GM12878 (cell line): ENCODE measurements around the gene ROR2. TPM values are rescaled to one million over a fixed set of nuclear protein-coding genes. Genes with fewer than 3 reads are reported as not detected.

Experiments used
- ATAC-seq: fragments of 200-7000 bp; cut with Tn5 transposase; 3 replicates; pipeline ENCODE4 v1.9.1; 2020; ENCODE audit warnings: mild to moderate bottlenecking, moderate library complexity
- BruUV-seq: library from RNA; stranded (reverse); fragments of 400-500 nt; replicated peaks from 2 replicates; lab custom pipeline; 2021; lab: Mats Ljungman, UMichigan
- CTCF ChIA-PET: fragments of 300-600 bp; sonication (Branson Sonifier 250); formaldehyde crosslinking; extraction: SDS; loops from one replicate; lab custom pipeline; 2021; ENCODE audit warnings: inconsistent platforms; lab: Yijun Ruan, JAX
- POLR2A ChIA-PET: fragments of 350-600 bp; formaldehyde crosslinking; extraction: SDS; loops from one replicate; lab custom pipeline; 2021; ENCODE audit warnings: inconsistent platforms; lab: Charles Lee
- RAD21 ChIA-PET: fragments of 300-600 bp; sonication (Branson Sonifier 250); formaldehyde crosslinking; loops from one replicate; lab custom pipeline; 2023; ENCODE audit warnings: antibody characterized with exemption; ENCODE audit not compliant: unreplicated experiment; lab: Charles Lee
- SMC1A ChIA-PET: fragments of 300-600 bp; sonication (Branson Sonifier 250); formaldehyde crosslinking; loops from one replicate; lab custom pipeline; 2023; ENCODE audit not compliant: unreplicated experiment, uncharacterized antibody; lab: Charles Lee
- DNase-seq: peaks from one replicate; pipeline ENCODE4 v3.0.0-alpha.2; 2011; ENCODE audit warnings: low read depth, low spot score
- FAIRE-seq: peaks from 3 replicates; lab custom pipeline; 2011; peaks lifted over from hg19 to GRCh38; lab: Jason Lieb, UNC
- H2AFZ ChIP-seq: 2 replicates; pipeline ENCODE4 v1.6.0; 2011; ENCODE audit warnings: low read depth, low read length, control low read depth; ENCODE audit not compliant: control insufficient read depth
- H3K27ac ChIP-seq: 2 replicates; pipeline ENCODE4 v1.5.1; 2011; ENCODE audit warnings: control low read depth; ENCODE audit not compliant: control insufficient read depth, insufficient read depth
- H3K27me3 ChIP-seq, 2 experiments: replicated peaks in 1 of 2; 2 replicates each; pipeline versions ENCODE4 v1.6.0 to v1.6.1; 2011; ENCODE audit warnings: low read length in 1 of 2; ENCODE audit not compliant: control insufficient read depth in 2 of 2, insufficient read depth in 2 of 2
- H3K36me3 ChIP-seq, 2 experiments: 2 replicates each; pipeline ENCODE4 v1.5.1; 2011; ENCODE audit warnings: low read length in 1 of 2; ENCODE audit not compliant: control insufficient read depth in 2 of 2, insufficient read depth in 2 of 2
- H3K4me1 ChIP-seq: 2 replicates; pipeline ENCODE4 v1.6.1; 2011; ENCODE audit warnings: mild to moderate bottlenecking, low read length, moderate library complexity, mixed read lengths; ENCODE audit not compliant: control insufficient read depth, insufficient read depth
- H3K4me2 ChIP-seq: 2 replicates; pipeline ENCODE4 v1.6.0; 2011; ENCODE audit warnings: control low read depth; ENCODE audit not compliant: control insufficient read depth, insufficient read depth
- H3K4me3 ChIP-seq: fragments of 200-600 bp; sonication (generic); 2 replicates; pipeline ENCODE4 v1.5.1; 2016
- H3K79me2 ChIP-seq: 2 replicates; pipeline ENCODE4 v1.6.0; 2011; ENCODE audit warnings: low read length; ENCODE audit not compliant: control insufficient read depth, insufficient read depth
- H3K9ac ChIP-seq: 2 replicates; pipeline ENCODE4 v1.8.0; 2011; ENCODE audit warnings: low read length, control low read depth, mixed read lengths; ENCODE audit not compliant: control insufficient read depth, insufficient read depth
- H3K9me3 ChIP-seq: replicated peaks from 3 replicates; pipeline ENCODE4 v1.5.1; 2011; ENCODE audit warnings: mild to moderate bottlenecking, low read length; ENCODE audit not compliant: control insufficient read depth, insufficient read depth
- H4K20me1 ChIP-seq: 2 replicates; pipeline ENCODE4 v1.6.0; 2011; ENCODE audit not compliant: control insufficient read depth, insufficient read depth
- EED ChIP-seq: sonication (generic); IDR thresholded peaks from 2 replicates; pipeline ENCODE4 v1.6.1; 2016; ENCODE audit warnings: antibody characterized with exemption, low read depth
- GATAD2B ChIP-seq: fragments of 450-650 bp; conservative IDR thresholded peaks from 2 replicates; pipeline ENCODE4 v1.6.1; 2017; ENCODE audit warnings: low read depth, mild to moderate bottlenecking, moderate library complexity
- IRF5 ChIP-seq: fragments of 450-650 bp; IDR thresholded peaks from 2 replicates; pipeline ENCODE4 v1.6.1; 2017; ENCODE audit warnings: borderline replicate concordance
- YBX1 ChIP-seq: fragments of 450-650 bp; IDR thresholded peaks from 2 replicates; pipeline ENCODE4 v1.6.1; 2016; ENCODE audit warnings: antibody characterized with exemption
- ZNF24 ChIP-seq: fragments of 450-650 bp; IDR thresholded peaks from 2 replicates; pipeline ENCODE4 v1.6.1; 2017; ENCODE audit warnings: antibody characterized with exemption, mild to moderate bottlenecking
- WGBS: methylation state at CpG from one replicate; pipeline ENCODE4 v1.1.6; 2016; ENCODE audit warnings: low lambda C conversion rate; ENCODE audit not compliant: insufficient replicate concordance, insufficient coverage; ENCODE audit errors: missing lambda C conversion rate; 5-methylcytosine and 5-hydroxymethylcytosine counted together
- in situ Hi-C: fragments of 300-500 bp; cut with MboI; formaldehyde crosslinking; loops from 9 replicates; pipeline ENCODE4 v1.14.3; 2018; ENCODE audit warnings: mixed read lengths
- intact Hi-C: fragments of 100-400 bp; cut with micrococcal nuclease; formaldehyde crosslinking; loops from one replicate; pipeline ENCODE4 v1.14.2; 2022; ENCODE audit not compliant: unreplicated experiment
- polyA plus RNA-seq, 11 experiments: library from polyadenylated mRNA; depleted of rRNA in 4 of 11; unstranded in 6 of 11; stranded (reverse) in 5 of 11; fragments of >200 nt; fragmentation: Nextera tagmentation in 4 of 11; fragmentation: Illumina TruSeq in 1 of 11; extraction: Ambion mirVana in 4 of 11; extraction: Trizol in 1 of 11; gene quantifications; 1 replicate in 1 of 11; 2 replicates in 10 of 11; pipeline versions ENCODE4 v1.2.1 to v1.2.3, GENCODE V29; 2011 to 2016; ENCODE audit warnings: inconsistent platforms in 2 of 11, missing spikeins in 2 of 11, low read depth in 1 of 11
- total RNA-seq, 4 experiments: library from RNA; depleted of rRNA in 3 of 4; stranded (reverse); fragments of >200 nt in 3 of 4; fragmentation: Illumina TruSeq in 1 of 4; extraction: Trizol in 1 of 4; gene quantifications; 2 replicates each; pipeline versions ENCODE4 v1.2.1 to v1.2.3, GENCODE V29; 2013 to 2021
- TF ChIP-seq, protein P1 (sequence below): IDR thresholded peaks from 2 replicates; pipeline ENCODE4 v1.6.1; 2012; ENCODE audit warnings: low read length, inconsistent platforms

Gene ROR2
- total and polyA plus RNA-seq, 10 of the 15 experiments (the other 5 are each of a cell fraction or from before 2014, with no cell fraction given), result 0.03 to 0.05 TPM; not detected in 8

- POLR2A ChIA-PET, result no interaction called here
These were observed 45.1 kb upstream of the ROR2 start for GRCh38 chr9:91995000-91995655.

More at GRCh38 chr9:91995000-91995655, 45.1 kb upstream of the ROR2 start:
- H2AFZ ChIP-seq, result no peak overlapping the region
- intact Hi-C loops, result no loop called here
- no peaks in the 10 kb centered on the region; a peak in 1 of 4 replicates for H3K27me3 ChIP-seq
- in situ Hi-C loops, result no loop called here
- H4K20me1 ChIP-seq, result no peaks in the 10 kb centered on the region
- TF ChIP-seq EED (no peak), GATAD2B (no peak), ZNF24 (no peak), YBX1 (no peak), IRF5 (no peak)
- TF ChIP-seq, protein P1, sequence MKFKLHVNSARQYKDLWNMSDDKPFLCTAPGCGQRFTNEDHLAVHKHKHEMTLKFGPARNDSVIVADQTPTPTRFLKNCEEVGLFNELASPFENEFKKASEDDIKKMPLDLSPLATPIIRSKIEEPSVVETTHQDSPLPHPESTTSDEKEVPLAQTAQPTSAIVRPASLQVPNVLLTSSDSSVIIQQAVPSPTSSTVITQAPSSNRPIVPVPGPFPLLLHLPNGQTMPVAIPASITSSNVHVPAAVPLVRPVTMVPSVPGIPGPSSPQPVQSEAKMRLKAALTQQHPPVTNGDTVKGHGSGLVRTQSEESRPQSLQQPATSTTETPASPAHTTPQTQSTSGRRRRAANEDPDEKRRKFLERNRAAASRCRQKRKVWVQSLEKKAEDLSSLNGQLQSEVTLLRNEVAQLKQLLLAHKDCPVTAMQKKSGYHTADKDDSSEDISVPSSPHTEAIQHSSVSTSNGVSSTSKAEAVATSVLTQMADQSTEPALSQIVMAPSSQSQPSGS, result no peak
- H3K9ac ChIP-seq, result no peak overlapping the region
- no peak overlapping the region for H3K4me3 ChIP-seq
- BruUV-seq, result no TSS peak
- ATAC-seq, result no peak
- H3K4me1 ChIP-seq, result no peaks in the 10 kb centered on the region
- FAIRE-seq, result no peak
- H3K79me2 ChIP-seq, result no peaks in the 10 kb centered on the region
- DNase-seq, result no peak
- CTCF ChIA-PET, result no interaction called here
- SMC1A ChIA-PET, result no interaction called here
- no peaks in the 10 kb centered on the region for H3K36me3 ChIP-seq
- no peak overlapping the region for H3K4me2 ChIP-seq
- RAD21 ChIA-PET, result no interaction called here
- no peaks in the 10 kb centered on the region for H3K9me3 ChIP-seq
- no peak overlapping the region for H3K27ac ChIP-seq
- 5% methylated on average over 8 of the region's 8 CpGs for WGBS
